ENCODE results near the gene BBS9.
"Not testable (repeated sequence)": the region's sequence is repeated elsewhere in the genome, so short reads cannot be mapped to it uniquely, and the experiment has no call there.

Gene BBS9

DNA sequence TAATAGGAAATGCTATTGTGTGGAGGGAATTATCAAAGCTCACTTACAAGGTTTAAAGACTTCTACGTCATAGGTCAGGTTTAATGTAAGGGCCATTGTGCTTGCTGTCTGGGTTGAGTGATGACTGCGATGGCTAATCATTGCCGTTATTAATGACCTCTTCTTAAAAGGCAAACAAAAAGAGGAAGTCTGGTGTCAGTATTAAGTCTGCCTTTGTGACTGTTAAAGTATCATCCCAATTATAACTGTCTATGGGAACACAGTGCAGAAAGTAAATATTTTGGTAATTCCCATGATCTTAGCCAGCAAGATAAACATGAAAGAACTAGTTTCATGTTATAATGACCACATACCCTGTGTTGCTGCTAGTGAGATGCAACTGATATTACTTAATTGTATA, 382.4 kb downstream of the BBS9 start:
- no peak for DNase-seq

DNA sequence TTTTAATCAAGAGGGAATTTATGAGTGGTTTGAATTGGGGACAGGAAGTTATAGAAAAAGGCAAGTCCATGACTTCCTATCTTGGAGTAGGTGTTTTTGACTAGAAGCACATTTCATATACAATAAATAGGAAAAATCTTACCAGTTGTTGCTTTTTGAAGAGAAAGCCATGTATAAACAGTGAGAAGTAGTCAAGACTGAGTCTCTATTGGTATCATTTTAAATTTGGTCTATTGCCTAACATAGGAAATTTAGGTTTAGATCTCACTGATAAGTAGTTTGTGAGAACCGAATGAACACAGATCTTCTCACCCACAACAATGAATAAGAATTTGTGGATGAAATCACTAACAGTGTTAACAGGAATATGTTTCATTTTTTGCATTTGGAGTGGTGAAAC, 387.2 kb downstream of the BBS9 start:
- DNase-seq: no peak

GRCh38 chr7:33517191-33517590, 387.8 kb downstream of the BBS9 start:
- DNase-seq: peak; percentile 4

- not testable (repeated sequence) for DNase-seq
Observed at GRCh38 chr7:33527008-33527407, 397.6 kb downstream of the BBS9 start.

DNA sequence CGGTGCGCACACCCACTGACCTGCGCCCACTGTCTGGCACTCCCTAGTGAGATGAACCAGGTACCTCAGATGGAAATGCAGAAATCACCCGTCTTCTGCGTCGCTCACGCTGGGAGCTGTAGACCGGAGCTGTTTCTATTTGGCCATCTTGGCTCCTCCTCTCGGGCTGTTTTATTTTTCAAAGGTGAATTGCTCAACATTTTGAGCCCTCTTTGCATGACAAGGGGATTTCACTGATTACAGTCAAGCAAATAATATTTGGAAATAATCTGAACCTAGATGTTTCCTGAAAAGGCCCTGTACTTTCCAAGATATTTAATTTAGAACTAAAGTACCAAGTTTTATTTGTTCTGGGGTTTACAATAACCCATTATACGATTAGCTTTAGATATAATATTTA, 398.2 kb downstream of the BBS9 start:
- DNase-seq: not testable (repeated sequence)

DNA sequence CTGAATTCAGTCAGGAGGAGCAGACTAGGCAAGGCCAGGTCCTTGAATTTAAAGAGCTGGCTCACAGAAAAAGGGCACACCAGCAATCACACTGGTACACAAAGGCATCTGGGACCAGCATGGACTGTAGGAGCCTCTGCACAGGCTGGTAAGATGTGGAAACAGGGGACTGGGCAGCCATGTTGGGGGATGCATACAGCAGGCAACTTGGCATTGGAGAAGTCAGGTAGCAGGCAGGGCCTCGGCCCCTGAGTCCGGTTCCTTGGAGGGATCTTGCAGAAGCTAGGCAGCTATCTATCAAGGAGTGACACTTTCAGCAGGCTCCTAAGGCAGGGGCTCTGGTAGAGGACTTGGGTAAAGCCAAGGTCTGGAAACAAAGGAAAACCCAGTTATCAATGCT, 399.7 kb downstream of the BBS9 start:
- DNase-seq: no peak

DNA sequence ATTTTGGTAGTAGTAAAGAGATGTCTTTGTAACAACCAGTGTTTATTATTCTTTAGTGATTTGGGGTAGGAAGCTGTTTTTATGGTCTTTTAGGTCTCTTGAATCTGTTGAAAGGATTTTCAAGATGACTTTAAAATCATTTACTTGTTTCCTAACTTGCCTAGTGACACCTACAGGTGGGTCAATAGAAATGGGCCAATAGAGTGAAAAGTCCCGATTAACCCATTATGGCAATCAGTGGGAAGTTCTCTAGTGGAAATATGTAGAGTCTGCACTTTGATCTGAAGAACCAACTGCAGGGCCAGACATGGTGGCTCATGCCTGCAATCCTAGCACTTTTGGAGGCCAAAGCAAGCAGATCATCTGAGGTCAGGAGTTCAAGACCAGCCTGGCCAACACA, 401.3 kb downstream of the BBS9 start:
- no peak for DNase-seq

GRCh38 chr7:33531888-33532287, 402.5 kb downstream of the BBS9 start:
- DNase-seq: no peak

- no peak for DNase-seq
Observed at GRCh38 chr7:33534833-33535232, 405.5 kb downstream of the BBS9 start.

DNA sequence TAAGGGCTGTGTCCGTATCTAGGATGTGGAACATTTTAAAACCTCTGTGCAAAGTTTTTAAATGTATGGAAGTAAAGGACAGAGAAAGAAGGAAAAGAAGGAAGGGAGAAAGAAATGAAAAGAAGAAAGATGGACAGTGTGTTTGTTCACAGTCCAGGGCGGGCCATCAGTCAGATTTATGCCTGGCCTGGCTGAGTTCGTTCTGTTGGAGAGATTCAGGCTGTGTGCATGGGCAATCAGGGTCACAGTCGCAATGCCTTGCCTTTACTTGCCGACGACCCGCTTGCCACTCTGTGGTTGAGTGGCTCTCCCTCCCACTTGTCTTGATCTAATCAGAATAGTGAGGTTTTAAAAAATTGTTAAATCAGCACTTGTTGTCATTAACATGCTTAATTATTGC, 406.6 kb downstream of the BBS9 start:
- DNase-seq: no peak

GRCh38 chr7:33536398-33537103, 407.2 kb downstream of the BBS9 start:
- DNase-seq: no peak

- no peak for DNase-seq
Observed at GRCh38 chr7:33537104-33537477, 407.7 kb downstream of the BBS9 start.

GRCh38 chr7:33539198-33539597, 409.8 kb downstream of the BBS9 start:
- DNase-seq: no peak

DNA sequence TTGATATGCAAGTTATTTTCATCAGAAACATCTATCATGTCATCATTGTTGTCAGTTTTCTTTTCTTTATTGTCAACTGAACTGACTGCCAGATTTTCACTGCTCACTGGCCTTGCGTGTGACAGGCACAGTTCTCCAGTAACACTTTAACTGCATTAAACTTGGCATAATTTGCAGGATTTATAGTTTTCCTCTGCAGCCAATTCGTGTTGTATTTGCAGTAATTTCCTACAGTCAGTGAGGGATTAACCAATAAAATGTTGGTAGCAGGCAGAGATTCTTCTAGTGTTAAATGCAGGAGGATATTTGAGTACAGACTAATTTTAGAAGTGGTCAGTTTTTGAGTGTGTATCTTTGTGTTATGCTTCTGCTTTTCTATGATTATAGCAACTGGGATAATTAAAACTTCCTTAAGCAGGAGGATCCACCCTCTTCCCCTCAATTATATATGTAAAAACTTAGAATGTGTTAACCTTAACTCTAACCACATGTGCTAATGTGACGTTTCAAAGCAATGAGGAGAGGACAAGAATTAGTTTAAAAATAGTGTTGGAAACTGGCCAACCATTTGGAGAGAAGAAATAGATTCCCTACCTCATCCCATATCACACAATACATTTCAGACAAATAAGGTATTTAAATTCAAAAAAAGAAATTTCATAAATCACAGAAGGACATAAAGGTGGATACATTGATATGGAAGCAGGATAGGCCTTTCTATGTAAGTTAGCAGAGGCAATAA, 410.5 kb downstream of the BBS9 start:
- no peak for DNase-seq

DNA sequence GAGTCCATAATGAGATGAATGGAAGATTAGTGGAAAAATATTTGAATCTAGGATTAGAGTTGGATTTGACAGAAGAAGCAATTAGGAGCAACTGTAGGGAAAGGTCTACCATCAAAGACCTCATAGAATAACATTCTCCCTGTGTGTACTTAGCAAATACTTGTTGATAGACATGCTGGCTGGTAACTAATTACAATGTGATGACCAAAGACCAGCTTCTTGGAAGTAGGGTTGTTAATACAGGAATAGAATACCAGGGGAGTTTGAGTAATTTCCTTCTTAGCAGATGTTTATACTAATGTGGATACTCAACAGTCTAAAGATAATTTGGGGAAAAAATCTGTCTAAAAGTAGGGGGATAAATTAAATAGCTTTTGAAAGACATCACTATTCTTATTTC, 418.5 kb downstream of the BBS9 start:
- DNase-seq: no peak

- no peak for DNase-seq
Observed at GRCh38 chr7:33550363-33550762, 421.0 kb downstream of the BBS9 start.

GRCh38 chr7:33550979-33551378, 421.6 kb downstream of the BBS9 start:
- DNase-seq: no peak

GRCh38 chr7:33554046-33554445, 424.7 kb downstream of the BBS9 start:
- no peak for DNase-seq

DNA sequence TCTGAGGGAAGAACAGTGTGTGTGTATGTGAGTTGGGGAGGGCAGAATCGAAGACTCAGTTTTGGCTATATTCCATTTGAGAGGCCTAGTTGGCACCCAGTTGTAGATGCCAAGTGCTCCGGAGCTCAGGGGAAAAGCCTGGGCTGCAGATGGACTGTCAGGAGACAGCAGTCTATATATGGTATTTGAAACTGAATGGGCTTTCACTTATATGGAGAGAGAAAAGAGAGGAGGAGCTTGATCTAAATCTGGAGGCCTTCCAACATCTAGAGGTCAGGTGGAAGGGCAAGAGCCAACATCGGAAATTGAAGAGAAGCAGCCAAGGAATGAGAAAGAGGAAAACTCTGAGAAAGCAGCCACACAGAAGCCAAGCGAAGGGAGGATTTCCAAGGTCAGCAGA, 425.2 kb downstream of the BBS9 start:
- DNase-seq: no peak

DNA sequence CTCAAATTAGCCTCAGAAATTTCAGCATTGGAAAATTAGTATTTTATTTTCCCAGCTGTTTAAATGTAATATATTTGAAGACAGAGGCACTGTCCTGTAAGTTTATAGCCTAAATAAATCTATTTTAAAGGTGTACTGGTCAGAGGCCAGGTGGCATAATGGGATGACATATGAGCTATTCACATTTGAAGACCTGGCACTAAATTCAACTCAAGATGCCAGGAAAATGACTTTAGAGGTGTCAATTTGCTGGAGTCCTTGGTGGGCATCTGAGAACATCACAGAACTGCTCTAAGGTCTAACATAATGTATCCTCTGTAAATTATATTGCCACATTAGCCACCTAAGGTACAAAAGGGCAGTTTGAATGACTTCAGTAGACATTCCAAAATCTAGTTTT, 427.1 kb downstream of the BBS9 start:
- no peak for DNase-seq

DNA sequence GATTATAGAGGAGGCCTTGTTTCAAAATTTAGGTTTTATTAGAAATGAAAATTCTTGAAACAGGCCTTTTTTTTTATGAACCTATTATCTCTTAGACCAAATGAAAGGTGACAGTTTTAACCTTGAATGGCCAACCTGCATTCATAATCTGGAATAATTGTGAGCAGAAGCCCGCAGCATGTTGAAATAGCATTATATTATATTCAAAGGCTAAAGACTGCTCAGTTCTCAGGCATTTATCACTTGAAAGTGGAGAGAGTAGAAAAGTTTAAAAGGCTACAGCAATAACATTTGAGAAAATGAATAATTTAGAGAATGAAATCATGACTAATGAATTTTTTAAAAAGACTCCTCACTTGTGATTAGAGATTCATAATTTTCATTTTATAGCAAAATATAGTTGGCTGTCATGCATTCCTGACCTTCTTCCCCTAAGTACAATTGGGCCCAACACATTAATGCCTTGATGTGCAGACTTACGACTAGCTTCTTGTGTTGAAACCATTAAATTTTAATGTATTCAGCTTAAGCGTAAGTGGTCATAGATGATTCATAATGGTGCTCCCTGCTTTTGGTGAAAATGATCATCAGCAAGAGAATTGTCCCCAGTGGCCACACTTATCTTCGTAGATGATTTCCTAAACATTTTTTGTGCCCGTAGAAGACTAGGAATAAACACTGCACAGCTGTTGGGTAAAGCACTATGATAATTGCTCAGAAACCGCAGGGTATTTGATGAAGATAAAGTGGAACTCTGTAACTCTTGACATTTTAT, 429.4 kb downstream of the BBS9 start:
- DNase-seq: no peak

DNA sequence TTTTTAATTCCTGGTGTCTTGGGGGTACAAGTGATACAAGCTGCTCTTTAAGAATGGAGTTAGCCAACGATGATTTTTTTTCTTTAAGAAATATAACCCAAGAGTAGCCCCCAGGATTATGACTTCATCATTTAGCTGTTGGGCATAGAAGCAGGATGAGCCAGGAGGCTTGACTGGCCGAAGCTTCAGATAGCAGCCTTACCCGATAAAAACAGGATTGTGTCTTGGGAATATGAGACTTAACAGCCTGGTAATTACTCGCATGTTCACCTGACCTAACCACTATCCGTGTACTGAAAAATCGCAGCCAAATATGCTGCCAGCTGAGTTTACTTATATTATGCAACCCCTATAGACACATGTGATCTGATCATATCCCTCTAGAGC, 430.0 kb downstream of the BBS9 start:
- DNase-seq: no peak

GRCh38 chr7:33562996-33563395, 433.6 kb downstream of the BBS9 start:
- no peak for DNase-seq

- DNase-seq: no peak
Observed at GRCh38 chr7:33563651-33564050, 434.3 kb downstream of the BBS9 start.
